Astrocyte of the spinal cord (primary cell): ENCODE data around the gene REN.

ENCODE experiments used
- DNase-seq: peaks from one replicate; pipeline ENCODE4 v3.0.0; 2011; ENCODE audit warnings: low read depth, low spot score
- H3K4me3 ChIP-seq: 2 replicates; pipeline ENCODE4 v1.5.1; 2011; ENCODE audit warnings: low read depth, mild to moderate bottlenecking, low read length, moderate library complexity
- in situ Hi-C: cut with HindIII; loops from 2 replicates; pipeline ENCODE4 v1.10.0; 2017; ENCODE audit warnings: low sequenced_read_pairs
- TF ChIP-seq, protein P1 (sequence below): IDR thresholded peaks from 2 replicates; pipeline ENCODE4 v1.5.1; 2012; ENCODE audit warnings: low read depth, mild to moderate bottlenecking, low read length, inconsistent platforms

Gene REN

DNA sequence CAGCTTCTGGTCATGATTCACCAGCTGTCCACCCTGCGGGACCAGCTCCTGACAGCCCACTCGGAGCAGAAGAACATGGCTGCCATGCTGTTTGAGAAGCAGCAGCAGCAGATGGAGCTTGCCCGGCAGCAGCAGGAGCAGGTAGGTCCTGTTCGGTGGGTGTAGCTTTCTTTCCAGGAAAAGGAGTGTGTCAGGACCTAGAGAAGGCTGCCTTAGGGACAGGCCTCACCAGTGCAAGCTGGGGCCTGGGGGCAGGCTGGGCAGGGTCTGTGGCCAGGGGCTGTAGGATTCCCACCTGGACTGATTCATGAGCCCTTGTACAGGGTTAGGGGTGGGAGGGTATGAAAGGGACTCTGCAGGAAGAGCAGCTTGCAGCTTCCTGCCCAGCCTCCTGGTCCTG lies 49.6 kb downstream of the REN start:
- no peak for DNase-seq
- TF ChIP-seq, protein P1, sequence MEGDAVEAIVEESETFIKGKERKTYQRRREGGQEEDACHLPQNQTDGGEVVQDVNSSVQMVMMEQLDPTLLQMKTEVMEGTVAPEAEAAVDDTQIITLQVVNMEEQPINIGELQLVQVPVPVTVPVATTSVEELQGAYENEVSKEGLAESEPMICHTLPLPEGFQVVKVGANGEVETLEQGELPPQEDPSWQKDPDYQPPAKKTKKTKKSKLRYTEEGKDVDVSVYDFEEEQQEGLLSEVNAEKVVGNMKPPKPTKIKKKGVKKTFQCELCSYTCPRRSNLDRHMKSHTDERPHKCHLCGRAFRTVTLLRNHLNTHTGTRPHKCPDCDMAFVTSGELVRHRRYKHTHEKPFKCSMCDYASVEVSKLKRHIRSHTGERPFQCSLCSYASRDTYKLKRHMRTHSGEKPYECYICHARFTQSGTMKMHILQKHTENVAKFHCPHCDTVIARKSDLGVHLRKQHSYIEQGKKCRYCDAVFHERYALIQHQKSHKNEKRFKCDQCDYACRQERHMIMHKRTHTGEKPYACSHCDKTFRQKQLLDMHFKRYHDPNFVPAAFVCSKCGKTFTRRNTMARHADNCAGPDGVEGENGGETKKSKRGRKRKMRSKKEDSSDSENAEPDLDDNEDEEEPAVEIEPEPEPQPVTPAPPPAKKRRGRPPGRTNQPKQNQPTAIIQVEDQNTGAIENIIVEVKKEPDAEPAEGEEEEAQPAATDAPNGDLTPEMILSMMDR, result no peak
- no peak overlapping the region for H3K4me3 ChIP-seq
- in situ Hi-C loops, result no loop called here

DNA sequence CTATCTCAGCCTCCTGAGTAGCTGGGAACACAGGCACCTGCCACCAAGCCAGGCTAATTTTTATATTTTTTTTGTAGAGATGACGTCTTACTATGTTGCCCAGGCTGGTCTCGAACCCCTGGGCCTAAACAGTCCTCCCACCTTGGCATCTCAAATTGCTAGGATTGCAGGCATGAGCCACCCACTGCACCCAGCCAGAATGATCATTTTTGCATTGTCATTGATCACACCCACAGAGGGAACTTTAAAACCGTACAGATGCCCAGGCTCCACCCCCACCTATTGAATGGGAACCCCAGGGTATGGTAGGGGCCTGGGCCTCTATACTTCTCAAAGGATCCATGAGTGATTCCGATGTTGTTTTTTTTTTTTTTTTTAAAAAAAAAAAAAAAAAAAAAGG lies 51.0 kb downstream of the REN start:
- in situ Hi-C loops, result no loop called here
- no peak overlapping the region for H3K4me3 ChIP-seq
- DNase-seq, result no peak
- TF ChIP-seq, protein P1, result no peak

DNA sequence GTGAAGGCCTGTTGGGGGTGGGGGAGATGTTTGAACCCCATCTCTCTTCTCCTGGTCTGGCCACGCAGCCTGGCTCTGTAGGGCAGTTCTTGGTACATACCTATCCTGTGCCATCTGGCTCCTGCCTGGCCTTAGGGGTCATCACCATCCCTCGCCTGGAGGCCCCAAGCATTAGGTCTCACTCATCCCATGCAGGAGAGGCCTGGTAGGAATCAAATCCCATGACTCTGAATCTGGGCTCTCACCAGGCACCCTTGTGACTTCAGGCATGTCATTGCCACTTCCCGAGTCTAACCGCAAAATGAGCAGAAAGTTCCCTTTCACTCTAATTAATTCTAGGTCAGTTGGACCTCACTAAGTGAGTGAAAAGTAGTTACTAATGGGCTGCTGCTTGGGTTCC lies 51.5 kb downstream of the REN start:
- in situ Hi-C loops, result no loop called here
- TF ChIP-seq, protein P1, result no peak
- no peak for DNase-seq
- no peak overlapping the region for H3K4me3 ChIP-seq

DNA sequence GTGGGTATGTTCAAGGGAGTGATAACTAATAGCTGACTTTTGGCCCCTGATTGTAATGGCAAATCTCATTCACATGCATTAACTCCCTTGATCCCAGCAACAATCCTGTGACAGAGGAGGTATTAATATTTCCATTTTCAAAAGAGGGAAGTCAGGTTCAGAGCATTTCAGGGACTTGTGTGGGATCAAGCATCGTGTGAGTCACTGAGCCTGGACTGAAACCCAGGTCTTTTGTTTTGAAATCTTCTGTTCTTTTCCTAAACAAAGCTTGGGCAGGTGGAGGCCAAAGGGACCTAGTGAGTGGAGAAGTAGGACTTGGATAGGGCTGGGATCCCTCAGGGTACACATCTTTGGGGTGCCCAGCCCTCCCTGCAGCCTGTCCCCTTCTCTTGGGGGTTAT lies 52.2 kb downstream of the REN start:
- no peak overlapping the region for H3K4me3 ChIP-seq
- in situ Hi-C loops, result no loop called here
- no peak for DNase-seq
- TF ChIP-seq, protein P1, result no peak

DNA sequence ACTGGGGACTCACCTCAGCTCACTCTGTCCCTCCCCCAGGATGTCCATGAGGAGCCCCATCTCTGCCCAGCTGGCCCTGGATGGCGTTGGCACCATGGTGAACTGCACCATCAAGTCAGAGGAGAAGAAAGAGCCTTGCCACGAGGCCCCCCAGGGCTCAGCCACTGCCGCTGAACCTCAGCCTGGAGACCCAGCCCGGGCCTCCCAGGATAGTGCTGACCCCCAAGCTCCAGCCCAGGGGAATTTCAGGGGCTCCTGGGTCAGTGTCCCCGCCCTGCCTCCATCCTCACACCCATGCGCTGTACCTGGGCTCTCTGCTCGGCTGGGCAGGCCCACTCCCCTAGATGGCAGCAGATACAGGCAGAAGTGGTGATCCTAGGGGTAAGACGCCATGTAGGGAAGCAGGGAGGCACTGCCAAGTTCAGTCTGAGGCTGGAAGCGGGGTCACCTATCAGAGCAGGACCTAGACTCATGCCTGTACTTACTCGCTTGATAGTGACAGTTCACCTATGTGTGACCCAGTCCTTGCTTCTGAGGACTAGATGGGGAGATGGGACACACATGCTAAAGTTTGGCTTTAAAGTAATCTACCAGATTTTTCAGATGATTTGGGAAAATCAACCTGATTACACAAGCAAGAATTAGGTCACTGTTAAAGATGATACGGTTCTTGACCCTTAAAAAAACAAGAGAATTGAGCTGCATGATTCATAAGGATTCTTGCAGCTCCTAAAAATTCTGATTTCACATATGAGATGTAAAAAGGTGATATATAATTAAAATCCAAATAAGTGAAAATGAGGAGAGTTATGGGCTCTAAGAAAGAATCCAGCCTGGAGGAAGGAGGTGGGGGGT lies 53.0 kb downstream of the REN start:
- H3K4me3 ChIP-seq, result no peak overlapping the region
- DNase-seq, result no peak
- TF ChIP-seq, protein P1, result no peak
- in situ Hi-C loops, result no loop called here

DNA sequence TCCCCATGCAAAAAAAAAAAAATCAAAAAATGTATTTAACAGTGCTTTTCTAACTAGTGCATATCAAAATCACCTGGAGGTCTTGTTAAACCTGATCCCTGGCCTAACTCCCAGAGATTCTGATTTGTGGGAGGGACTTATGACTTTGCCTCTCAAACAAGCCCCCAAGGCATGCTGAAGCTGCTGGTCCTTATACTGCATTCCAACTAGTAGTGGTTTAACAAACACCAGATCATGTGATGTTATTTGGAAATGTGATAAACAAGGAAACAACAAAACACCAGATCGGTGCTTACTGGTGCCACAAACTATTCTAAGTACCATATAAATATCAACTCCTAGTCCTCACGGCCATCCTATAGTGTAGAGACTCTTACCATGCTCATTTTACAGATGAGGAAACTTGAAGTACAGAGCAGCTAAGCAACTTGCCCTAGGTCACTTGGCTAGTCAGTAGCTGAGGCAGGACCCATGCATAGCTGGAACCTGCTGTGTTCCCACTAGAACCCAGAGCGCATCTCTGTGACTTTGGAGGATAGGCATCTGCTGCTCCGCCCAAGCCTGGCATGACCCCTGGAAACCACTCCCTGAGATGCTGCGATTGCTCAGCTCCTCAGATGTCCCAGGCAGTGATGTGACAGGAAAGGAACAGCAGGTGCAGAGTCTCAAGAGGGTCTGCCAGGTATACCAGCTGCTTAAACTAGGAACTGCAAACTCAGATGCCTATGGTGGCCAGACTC lies 55.1 kb downstream of the REN start:
- TF ChIP-seq, protein P1, result no peak
- DNase-seq, result no peak
- H3K4me3 ChIP-seq, result no peak overlapping the region
- in situ Hi-C loops, result no loop called here
